Measurements from ENCODE around the gene CPAMD8.

The CPAMD8 gene

GRCh38 chr19:16892868-16893685 is 133.5 kb downstream of the CPAMD8 start:
- no peak for DNase-seq (ENCODE audit: low read depth in 2 of 2)

- no peak for DNase-seq (ENCODE audit: low read depth in 2 of 2)
Observed at GRCh38 chr19:16892436-16892835, 134.2 kb downstream of the CPAMD8 start.

- DNase-seq (ENCODE audit: low read depth in 2 of 2), result no peak
Observed at GRCh38 chr19:16891696-16892382, 134.8 kb downstream of the CPAMD8 start.

- DNase-seq (ENCODE audit: low read depth in 2 of 2), result no peak
Observed at GRCh38 chr19:16890461-16891184, 136.0 kb downstream of the CPAMD8 start.

GRCh38 chr19:16889883-16890460 is 136.6 kb downstream of the CPAMD8 start:
- DNase-seq (ENCODE audit: low read depth in 2 of 2), result no peak

GRCh38 chr19:16889366-16889882 is 137.2 kb downstream of the CPAMD8 start:
- DNase-seq (ENCODE audit: low read depth in 2 of 2), result no peak

- DNase-seq (ENCODE audit: low read depth in 2 of 2), result no peak
Observed at GRCh38 chr19:16888629-16889365, 137.8 kb downstream of the CPAMD8 start, which contains the start of gene F2RL3. TSS of gene F2RL3 (plus strand) at chr19:16888999. CDS start at chr19:16889190, 191 bp downstream.

- no peak for DNase-seq (ENCODE audit: low read depth in 2 of 2)
Observed at GRCh38 chr19:16887353-16888265, 139.0 kb downstream of the CPAMD8 start.

- DNase-seq (ENCODE audit: low read depth in 2 of 2), result no peak
Observed at GRCh38 chr19:16886305-16886880, 140.2 kb downstream of the CPAMD8 start.

- no peak for DNase-seq (ENCODE audit: low read depth in 2 of 2)
Observed at GRCh38 chr19:16885166-16885565, 141.4 kb downstream of the CPAMD8 start.

GRCh38 chr19:16883522-16883921 is 143.1 kb downstream of the CPAMD8 start:
- no peak for DNase-seq (ENCODE audit: low read depth in 2 of 2)

- no peak for DNase-seq (ENCODE audit: low read depth in 2 of 2)
Observed at GRCh38 chr19:16882146-16882545, 144.5 kb downstream of the CPAMD8 start.

- no peak for DNase-seq (ENCODE audit: low read depth in 2 of 2)
Observed at GRCh38 chr19:16880884-16881554, 145.6 kb downstream of the CPAMD8 start.

- no peak for DNase-seq (ENCODE audit: low read depth in 2 of 2)
Observed at GRCh38 chr19:16878181-16878965, 148.2 kb downstream of the CPAMD8 start.

- DNase-seq (ENCODE audit: low read depth in 2 of 2), result no peak
Observed at GRCh38 chr19:16877581-16877980, 149.0 kb downstream of the CPAMD8 start.

- DNase-seq (ENCODE audit: low read depth in 2 of 2), result no peak
Observed at GRCh38 chr19:16876904-16877361, 149.7 kb downstream of the CPAMD8 start.

- no peak for DNase-seq (ENCODE audit: low read depth in 2 of 2)
Observed at GRCh38 chr19:16875584-16876555, 150.7 kb downstream of the CPAMD8 start.

Data from stimulated activated CD4-positive, alpha-beta T cell treated with anti-CD3 and anti-CD28 coated beads, Interleukin-1b, Interleukin-23, amount 100 ng/mL, for 4 hours (primary cell).